ENCODE data around the gene RBM4B.
"Not testable (repeated sequence)": the region's sequence is repeated elsewhere in the genome, so short reads cannot be mapped to it uniquely, and the experiment has no call there.

Gene RBM4B, protein sequence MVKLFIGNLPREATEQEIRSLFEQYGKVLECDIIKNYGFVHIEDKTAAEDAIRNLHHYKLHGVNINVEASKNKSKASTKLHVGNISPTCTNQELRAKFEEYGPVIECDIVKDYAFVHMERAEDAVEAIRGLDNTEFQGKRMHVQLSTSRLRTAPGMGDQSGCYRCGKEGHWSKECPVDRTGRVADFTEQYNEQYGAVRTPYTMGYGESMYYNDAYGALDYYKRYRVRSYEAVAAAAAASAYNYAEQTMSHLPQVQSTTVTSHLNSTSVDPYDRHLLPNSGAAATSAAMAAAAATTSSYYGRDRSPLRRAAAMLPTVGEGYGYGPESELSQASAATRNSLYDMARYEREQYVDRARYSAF

DNA sequence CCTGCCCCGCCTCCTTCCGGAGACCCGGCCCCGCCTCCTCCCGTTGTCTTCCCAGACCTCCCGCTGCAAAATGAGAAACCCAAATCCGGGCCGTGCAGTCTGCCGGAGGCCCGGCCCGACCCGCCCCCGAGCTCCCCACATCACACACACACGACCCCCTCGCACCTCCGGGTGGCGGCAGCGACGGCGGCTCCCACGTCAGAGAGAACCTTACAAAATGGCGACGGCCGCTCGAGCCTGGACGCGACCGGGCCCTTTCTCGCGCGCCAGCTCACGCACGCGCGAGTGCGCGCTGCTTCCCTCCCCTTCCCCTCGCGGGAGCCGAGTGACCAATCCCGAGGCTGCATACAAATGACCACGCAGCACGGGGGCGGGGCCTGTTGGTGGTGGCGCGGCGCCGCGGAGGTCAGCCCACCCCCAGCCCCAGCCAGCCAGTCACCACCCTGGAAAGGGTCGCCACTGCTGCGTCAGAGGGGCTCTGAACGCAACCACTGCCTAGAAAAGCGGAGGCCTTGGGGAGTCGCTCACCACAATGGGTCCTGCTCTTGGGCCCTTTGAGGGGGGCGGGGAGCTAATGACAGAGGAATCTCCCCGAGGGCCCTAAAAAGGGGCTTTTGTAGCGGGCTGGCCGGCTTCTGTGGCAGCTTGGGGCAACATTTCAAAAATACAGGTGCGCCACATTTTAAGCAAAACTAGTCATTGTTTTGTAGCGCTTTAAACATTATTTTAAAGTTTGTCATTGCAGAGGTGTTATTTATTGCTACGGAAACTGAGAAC, at the start of gene RBM4B:
Gene RBM4B, minus strand, starts transcription at position 289 of the 777 bp plus-strand sequence. CDS start 808 bp downstream, outside the sequence.
- peak; percentile 92 for DNase-seq (ENCODE audit: low read depth)

DNA sequence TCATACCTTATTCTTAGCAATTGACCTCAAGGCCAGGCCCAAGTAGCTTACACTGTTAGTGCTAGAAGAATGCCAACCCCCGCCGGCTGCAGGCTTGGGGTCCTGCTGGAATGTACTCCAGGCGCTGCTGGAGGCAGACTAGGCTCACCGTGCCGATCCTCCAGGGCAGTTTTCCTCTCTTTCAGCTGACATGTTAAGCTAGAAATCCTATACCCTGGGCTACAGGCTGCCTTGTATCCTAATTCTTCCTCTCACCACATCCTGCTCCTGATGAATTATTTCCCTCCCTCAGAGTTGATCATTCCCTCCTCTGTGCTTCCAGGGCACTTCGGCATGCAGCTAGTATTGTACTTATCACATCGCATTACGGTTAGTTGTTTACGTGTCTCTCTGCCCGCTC, 48.0 kb upstream of the RBM4B start:
- DNase-seq (ENCODE audit: low read depth), result no peak

DNA sequence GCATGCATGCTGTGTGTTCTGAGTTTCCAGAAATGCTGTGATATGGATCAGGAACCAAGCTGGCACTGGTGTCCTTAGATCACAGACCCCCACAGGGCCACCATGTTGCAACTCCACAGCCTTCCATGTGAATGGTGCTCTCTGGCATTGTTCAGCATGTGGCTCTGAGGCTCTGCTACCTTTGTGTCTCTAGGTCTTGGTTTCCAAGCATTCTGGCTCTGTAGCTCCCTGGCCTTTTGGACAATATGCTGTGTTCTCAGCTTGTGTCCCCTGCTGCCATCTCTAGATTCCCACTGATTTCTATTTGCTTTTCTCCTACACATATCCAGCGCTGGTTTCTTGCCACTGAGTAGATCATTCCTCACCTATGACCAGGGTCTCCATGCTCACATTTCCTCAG, 47.4 kb upstream of the RBM4B start:
- DNase-seq (ENCODE audit: low read depth), result no peak

DNA sequence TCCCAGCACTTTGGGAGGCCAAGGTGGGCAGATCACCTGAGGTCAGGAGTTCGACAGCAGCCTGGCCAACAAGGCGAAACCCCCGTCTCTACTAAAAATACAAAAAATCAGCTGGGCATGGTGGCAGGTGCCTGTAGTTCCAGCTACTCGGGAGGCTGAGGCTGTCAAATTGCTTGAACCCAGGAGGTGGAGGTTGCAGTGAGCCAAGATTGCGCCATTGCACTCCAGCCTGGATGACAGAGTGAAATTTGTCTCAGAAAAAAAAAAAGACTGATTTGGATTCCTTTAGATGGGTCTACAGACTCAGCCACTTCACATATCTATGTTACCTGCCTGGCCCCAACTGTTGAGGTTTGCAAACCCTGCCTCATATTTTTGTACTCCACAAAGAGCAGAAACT, 46.5 kb upstream of the RBM4B start:
- DNase-seq (ENCODE audit: low read depth), result not testable (repeated sequence)

DNA sequence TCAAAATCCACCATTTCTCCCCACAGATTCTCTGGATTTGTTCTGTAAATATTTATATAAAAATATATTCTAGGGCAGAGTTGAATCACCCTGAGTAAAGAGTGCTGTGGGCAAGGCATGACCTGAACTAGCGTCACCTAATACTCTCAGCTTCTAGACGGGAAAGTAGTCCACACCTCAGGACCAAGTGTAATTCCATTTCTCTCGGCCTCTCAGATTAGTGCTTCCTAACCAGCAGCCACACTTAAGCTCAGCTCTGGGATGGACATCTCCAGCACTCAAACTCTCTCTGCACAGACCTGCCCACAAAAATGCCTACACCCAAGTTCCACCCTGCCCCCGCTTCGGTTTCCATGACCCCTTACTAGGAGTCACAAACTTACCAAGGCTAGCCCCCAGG, 46.0 kb upstream of the RBM4B start:
- DNase-seq (ENCODE audit: low read depth), result no peak

DNA sequence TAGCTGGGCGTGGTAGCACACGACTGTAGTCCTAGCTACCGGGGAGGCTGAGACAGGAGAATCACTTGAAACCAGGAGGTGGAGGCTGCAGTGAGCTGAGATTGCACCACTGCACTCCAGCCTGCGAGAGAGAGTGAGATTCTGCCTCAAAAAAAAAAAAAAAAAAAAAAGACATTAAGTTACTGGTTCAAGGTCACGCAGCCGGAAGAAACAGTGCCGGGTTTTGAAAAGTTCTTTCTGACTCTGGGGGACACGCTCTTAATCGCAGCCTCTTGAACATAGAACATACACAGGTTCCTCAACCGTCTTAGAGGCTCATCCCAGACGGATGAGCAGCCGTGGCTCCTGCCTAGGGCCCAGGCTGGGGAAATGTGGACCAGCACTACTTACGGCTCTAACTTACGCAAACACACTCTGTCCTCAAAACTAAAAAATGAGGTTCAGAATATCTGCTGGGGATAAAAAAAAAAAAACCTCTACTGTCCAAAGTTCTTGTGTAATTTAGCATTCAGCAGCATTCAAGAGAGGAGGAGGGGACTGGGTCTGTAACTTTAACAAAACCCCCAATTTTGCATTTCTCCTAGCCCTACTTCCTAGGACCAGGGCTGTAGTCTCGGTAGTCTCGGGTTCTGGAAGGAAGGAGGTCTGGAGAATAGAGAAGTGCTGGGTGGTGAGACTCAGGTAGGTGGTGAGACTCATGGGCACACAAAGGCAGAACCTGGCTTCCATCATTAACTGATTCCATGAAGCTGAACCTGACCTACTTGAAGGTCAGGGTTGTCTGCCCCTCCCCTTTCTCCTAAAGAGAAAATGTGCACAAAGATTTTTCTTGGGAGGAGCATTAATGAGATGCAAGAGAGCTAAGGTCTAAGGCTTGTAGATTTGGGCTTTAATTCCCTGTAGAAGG, 45.3 kb upstream of the RBM4B start:
- DNase-seq (ENCODE audit: low read depth), result no peak

DNA sequence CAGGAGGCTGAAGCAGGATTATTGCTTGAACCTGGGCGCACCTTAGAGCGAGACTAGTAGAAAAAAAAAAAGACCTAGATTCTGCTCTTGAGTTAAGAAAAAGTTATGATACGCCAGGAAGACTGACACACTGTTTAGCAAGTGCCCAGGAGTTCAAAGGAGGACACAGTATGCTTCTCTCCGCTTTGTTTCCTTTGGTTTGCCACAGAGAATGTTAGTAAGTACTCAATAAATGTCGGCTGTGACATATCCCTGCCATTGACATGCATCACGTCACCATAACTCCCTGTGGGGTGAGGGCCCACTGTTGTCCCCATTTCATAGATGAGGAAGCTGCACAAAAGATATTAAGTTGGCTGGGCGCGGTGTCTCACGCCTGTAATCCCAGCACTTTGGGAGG, 44.3 kb upstream of the RBM4B start:
- DNase-seq (ENCODE audit: low read depth), result no peak

DNA sequence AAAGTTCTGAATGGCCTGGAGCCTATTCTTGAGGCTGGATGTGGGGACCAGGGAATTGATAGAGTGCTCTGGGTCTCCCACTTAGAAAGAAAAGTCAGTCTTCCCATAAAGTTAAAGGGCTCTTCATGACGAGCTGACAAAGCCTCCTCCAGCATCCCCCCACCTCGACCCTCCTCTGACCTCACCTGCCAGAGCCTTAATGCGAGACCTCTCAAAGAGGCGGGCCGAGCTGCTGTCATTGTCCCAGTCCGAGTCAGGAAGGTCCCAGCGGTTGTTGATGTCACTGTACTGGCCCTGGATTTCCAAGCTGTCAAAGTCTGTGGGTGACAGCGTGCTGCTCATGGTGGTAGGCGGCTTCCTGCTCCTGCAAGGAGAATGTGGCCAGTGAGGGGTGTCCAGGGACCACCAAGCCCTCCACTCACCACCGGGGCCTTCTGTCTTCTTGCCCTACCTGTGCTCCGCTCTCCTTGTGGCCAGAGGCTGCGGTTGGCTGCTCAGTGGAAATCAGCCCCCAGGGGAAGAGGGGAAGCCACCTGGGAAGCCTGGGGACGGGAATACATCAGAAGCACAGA, 43.3 kb upstream of the RBM4B start:
- DNase-seq (ENCODE audit: low read depth), result no peak

DNA sequence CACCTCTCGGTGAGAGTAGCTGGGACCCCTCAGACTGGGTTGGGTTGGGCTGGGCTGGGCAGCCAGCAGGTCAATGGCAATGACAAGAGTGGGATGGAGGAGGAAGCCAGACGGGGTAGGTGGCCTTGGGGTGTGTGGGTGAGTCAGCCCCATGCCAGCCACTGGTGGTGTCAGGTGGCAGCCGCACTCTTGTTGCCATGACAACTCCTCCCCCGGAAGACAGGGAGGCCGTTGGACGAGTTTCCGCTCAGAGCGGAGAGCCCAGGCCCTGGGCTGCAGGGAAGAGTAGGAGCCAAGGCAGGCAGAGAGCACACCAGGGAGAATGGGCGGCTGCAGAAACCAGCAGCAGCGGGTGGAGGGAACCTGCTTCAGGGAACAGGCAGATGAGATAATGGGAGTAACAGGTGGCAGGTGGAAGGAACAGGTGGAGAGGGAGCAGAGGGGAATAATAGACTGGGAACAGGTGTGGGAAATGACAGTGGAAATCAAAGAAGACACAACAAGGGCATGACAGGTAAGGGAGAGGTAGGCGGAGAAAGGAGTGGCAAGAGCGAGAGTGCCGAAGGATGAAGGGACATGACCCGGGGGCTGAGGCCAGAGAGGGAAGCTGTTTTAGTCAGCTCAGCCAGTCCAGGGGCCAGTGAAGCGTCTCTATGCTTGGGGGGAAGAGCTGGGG, 42.7 kb upstream of the RBM4B start:
- DNase-seq (ENCODE audit: low read depth), result peak; percentile 33

DNA sequence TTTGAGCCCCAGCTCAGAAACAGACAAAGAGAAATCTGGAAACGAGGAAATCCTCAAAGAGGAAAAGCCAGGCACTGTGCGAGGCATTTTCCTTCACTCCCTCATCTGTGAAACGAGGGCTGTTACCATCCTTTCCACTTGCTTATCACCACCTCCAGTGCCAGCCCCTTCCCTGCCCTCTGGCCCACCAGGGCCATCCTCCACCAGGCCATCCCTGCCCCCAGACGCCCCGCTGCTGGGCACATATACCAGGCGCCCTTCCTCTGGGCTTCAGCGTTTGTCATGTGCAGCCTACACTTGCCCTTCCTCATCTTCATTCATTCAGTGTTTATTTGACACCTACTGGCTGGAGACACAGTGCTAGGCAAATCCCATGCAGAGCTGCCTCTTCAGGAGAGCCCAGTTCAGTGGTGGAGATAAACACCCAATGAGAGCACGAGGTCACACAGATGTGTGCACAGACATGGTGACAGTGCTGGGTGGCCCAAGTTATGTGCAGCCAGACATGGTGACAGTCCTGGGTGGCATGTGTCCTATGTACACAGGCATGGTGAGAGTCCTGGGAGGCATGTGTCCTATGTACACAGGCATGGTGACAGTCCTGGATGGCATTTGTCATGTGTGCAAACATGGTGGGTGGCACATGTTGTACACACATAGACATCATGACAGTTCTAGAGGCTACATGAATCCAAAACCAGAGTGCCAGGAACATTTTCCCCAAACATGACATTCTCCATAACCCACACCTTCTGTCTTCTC, 41.6 kb upstream of the RBM4B start:
- DNase-seq (ENCODE audit: low read depth), result no peak

DNA sequence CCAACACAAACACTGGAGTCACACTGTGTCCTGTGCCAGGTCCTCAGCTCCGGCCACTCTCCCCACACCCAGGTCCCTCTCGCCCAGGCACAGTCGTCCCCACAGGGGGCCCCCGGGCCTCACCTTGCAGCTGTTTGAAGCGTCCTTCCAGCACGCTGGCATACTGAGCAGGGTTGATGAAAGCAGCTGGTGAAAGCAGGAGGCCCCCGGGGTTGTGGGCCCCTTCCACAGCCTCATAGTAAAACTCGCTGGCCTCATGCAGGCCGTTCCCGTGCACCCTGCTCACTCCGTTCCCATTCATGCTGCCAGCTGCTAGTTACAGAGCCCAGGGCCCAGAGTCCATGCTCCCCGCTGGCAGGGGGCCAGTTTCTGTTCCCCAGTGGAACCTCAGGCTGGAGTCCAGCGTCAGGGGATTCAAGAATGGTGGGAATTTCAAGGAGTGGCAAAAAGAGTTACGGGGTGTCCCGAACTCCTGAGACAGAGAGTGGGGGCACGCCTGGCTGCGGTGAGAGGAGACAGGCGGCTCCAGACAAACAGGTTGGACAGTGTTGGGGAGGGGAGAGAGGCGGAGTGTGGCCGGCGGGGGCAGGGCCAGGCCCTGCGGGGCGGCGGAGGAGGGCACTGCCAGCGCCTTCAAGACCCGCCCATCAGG, 40.8 kb upstream of the RBM4B start:
- no peak for DNase-seq (ENCODE audit: low read depth)

DNA sequence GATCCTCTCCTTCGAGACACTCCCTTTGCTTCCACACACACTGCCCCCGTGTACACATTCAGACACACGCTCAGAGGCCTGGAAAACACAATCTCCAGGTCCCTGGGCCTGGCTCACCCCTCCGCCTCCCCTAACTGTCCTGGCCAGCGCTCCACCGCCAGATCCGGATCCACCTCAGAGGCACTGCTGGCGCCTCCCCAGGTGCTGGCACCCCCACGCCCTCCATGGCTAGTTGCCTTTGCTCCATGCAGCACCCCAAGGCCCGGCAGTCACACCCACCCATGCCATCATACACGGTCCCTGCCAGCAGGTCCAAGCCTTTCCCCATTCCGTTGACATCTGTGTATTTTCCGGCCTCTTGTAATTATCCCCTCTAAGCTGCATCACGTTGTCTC, 40.2 kb upstream of the RBM4B start:
- no peak for DNase-seq (ENCODE audit: low read depth)

DNA sequence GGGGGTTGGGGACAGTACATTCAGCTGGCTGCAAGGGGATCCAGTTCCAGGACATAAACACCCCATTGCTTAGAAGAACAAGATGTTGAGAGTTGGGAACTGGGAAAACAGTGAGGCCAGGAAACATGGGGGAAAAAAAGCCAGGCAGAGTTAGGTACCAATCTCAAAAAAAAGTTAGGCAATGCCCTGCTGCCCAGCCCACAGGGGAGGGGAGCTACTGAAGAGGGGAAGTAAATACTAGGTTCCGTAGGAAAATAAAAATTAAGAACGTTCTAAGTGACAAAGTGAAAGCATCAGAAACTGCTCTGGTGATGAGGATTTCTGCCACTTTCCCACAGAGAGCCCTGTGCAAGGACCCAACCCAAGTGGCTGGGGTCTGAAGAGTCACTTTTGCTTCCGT, 39.3 kb upstream of the RBM4B start:
- DNase-seq (ENCODE audit: low read depth), result no peak

DNA sequence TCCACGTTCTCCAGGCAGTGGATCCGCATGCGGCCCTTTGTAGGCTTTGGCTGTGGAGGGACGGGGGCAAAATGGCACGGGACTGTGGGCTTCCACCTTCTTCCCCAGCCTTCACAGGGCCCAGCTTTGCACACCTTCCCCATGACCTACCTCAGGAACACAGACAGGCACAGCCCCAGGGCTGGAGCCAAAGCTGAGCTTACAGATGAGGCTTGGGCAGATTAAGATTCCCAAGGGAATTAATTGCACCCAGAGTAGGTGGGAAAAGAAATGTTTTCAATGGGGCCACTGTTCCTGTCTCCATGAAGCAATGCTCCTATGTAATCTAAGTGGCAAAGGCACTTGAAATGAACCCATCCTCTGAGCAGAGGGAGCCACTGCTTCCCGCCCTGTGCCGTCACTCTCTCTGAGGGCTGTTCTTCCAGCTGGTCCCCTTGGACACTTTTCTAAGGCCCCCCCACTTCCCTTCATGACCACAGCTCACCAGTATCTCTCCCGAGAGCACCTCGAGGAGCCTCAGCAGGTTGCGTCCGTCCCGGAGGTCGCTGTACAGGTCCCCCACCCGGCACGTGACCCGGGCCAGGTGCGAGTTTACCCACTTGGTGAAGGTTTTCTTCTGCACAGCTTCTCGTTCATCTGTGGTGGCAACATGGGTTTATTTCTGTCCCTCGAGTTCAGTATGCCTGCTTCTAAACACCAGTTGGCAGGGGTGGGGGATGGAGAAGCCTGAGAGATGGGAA, 37.8 kb upstream of the RBM4B start:
- no peak for DNase-seq (ENCODE audit: low read depth)

DNA sequence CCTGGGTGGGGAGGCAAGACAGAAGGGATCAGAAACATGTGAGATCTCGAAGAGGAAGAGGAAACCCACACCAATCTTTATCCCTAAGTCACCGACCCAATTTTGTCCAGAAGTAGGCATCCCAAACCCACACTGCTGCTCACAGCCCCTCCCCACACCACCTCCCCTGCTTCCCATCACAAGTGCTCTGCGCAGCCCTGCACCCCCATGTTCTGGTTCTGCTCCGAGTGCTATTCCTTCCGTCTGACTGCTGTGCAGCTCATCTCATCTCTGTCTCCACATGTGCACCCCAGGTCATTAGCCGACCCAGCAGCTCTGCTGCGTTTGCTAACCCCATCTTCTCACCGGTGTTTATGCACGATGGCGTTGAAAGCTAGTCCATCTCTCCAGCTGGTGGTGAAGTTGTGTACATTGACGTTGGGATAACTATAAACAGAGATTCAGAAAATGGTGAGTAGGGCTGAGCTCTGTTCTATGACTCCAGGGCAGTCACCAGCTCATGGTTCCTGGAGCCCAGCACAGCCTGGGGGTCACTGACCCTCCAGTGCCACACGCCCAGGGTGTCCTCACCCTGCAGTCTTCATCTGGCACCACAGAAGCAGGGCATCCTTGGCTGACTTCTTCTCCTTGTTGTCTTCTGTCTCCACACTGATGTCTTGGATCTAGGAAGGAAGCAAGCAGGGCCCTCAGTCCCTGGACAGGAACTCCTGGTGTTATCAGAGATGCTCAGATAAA, 36.2 kb upstream of the RBM4B start:
- DNase-seq (ENCODE audit: low read depth), result no peak

DNA sequence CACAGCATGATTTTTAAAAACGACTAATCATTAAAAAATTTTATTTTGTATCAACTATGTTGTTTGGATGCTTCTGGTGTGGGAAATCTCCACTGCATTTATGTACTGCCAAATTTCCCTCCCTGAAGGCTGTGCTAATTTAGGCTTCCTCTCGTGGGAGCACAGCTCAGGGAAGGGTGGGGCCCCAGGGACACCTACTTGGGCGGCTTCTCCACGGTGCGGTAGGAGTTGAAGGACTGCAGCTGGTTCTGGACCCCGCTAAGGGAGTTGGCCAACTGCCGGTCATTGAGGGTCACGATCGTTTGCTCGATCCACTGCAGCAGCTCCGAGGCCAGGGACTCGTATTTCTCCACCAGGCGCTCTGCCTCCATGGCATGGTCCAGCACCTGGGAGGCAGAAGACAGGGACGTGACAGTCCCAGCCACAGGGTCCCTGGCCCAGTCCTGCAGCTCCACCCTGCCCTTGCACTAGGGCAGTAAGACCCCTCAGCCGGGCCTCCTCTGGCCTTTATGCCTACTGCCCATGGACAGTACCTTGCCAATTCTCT, 32.8 kb upstream of the RBM4B start:
- DNase-seq (ENCODE audit: low read depth), result no peak

DNA sequence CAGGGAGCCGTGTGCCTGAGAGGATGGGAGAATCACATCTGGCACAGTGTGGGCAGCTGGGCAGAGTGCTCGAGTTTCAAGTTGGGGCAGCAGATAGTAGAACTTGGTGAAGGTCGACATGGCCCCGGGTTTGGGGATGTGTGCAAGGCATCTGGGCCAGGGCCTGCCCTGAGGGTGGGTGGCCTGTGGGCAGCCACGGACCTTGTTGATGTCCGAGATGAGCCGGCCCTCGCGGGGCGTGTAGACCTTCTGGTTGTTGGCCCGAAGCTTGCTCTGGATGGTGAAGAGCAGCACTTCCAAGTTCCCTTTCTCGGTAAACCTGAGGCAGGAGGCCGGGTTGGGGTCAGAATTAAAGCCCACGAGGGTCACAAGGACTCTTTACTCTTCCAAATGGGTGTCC, 31.0 kb upstream of the RBM4B start:
- DNase-seq (ENCODE audit: low read depth), result no peak

DNA sequence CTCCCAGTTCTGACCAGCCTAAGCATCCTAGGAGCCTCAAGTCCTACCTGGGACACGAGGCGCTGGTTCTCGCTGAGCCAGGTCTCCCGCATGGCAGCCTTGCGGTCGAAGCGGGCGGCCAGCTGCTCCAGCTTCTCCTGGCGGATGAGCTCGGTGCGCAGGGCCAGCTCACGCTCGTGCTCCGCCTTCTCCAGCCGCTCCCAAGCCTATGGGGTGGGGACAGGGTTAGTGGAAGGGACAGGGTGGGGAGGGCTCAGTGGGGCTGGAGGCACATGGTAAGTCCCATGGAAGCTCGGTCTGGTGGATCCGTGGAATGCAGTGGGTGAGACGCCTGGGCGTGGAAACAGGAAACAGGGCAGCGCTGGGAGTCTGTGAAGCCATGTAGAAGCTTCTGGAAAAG, 30.4 kb upstream of the RBM4B start:
- DNase-seq (ENCODE audit: low read depth), result no peak

DNA sequence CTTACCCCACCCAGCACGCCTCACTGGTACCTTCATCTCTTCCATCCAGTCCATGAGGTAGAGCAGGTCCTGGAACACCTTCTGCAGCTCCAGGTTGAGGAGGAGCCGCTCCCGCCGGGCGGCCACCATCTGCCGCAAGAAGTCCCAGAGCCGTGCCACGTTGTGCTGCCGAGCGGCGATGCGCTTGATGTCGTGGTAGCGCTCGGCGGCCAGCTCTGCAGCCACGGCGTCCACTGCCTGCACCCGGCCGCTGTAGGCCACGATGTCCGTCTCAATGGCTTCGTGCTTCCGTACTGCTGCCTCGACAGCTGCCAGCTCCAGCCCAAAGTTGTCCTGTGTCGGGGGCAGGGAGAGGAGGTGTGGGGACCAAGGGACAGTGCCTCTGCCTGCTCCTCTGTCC, 29.8 kb upstream of the RBM4B start:
- DNase-seq (ENCODE audit: low read depth), result no peak
